GM19099 (cell line): ENCODE data around the gene METTL26.

ENCODE experiments used
- POLR2A ChIP-seq: IDR thresholded peaks from 3 replicates; pipeline ENCODE4 v1.6.1; 2011; ENCODE audit warnings: low read depth; ENCODE audit not compliant: insufficient read length; ENCODE audit errors: extremely low read depth

The METTL26 gene

GRCh38 chr16:651844-652243, 15.7 kb upstream of the METTL26 start:
- TF ChIP-seq POLR2A = no peak

- no peak for TF ChIP-seq POLR2A
These were observed 13.5 kb upstream of the METTL26 start for GRCh38 chr16:649631-650030.

- peak; percentile 60 for TF ChIP-seq POLR2A
These were observed 12.9 kb upstream of the METTL26 start, which contains the start of gene WDR90 for GRCh38 chr16:648781-649589. Gene WDR90 (plus strand): TSS chr16:649365. CDS start chr16:649417, 52 bp downstream.

GRCh38 chr16:648071-648780, 12.1 kb upstream of the METTL26 start:
- TF ChIP-seq POLR2A = no peak

- peak; percentile 17 for TF ChIP-seq POLR2A
These were observed 11.2 kb upstream of the METTL26 start for GRCh38 chr16:647173-647902.

- TF ChIP-seq POLR2A = no peak
These were observed 10.6 kb upstream of the METTL26 start for GRCh38 chr16:646679-647172.

GRCh38 chr16:645852-646678, 10.0 kb upstream of the METTL26 start:
- no peak for TF ChIP-seq POLR2A

GRCh38 chr16:644556-644955, 8.5 kb upstream of the METTL26 start:
- TF ChIP-seq POLR2A = no peak

GRCh38 chr16:643050-643368, 6.9 kb upstream of the METTL26 start:
- TF ChIP-seq POLR2A = no peak

- peak; percentile 43 for TF ChIP-seq POLR2A
These were observed 6.3 kb upstream of the METTL26 start for GRCh38 chr16:642189-643049.

GRCh38 chr16:641326-642188, 5.5 kb upstream of the METTL26 start, which contains the start of gene MCRIP2:
Gene MCRIP2 (plus strand): TSS chr16:641828. CDS start chr16:641992, 164 bp downstream.
- peak; percentile 74 for TF ChIP-seq POLR2A

- no peak for TF ChIP-seq POLR2A
These were observed 4.5 kb upstream of the METTL26 start for GRCh38 chr16:640614-641013.

- no peak for TF ChIP-seq POLR2A
These were observed 2.7 kb upstream of the METTL26 start for GRCh38 chr16:638836-639235.

GRCh38 chr16:638034-638543, 2.0 kb upstream of the METTL26 start:
- no peak for TF ChIP-seq POLR2A
